Cardiac muscle cell (in vitro differentiated cells and primary cell): ENCODE data around the gene TWSG1. TPM values are rescaled to one million over a fixed set of nuclear protein-coding genes. Genes with fewer than 3 reads are reported as not detected.

Experiments used
- DNase-seq, 2 donors: peaks; one replicate each; pipeline versions ENCODE4 v3.0.0 to v3.0.0-alpha.2; 2010 to 2017; ENCODE audit warnings: low read depth in 1 of 2, low spot score in 1 of 2
- H3K27ac ChIP-seq: fragments of 200-600 bp; sonication (generic); 2 replicates; pipeline ENCODE4 v1.5.1; 2016
- H3K27me3 ChIP-seq: fragments of 200-600 bp; sonication (generic); 2 replicates; pipeline ENCODE4 v1.6.0; 2016; ENCODE audit warnings: control low read depth
- H3K36me3 ChIP-seq: fragments of 200-600 bp; sonication (generic); 2 replicates; pipeline ENCODE4 v1.5.1; 2016; ENCODE audit warnings: control low read depth
- H3K4me1 ChIP-seq: fragments of 200-600 bp; sonication (generic); 2 replicates; pipeline ENCODE4 v1.8.1; 2017; ENCODE audit warnings: low read depth, mild to moderate bottlenecking, mixed run types
- H3K4me3 ChIP-seq: fragments of 200-600 bp; sonication (generic); 2 replicates; pipeline ENCODE4 v1.5.1; 2016; ENCODE audit warnings: mild to moderate bottlenecking
- H3K9me3 ChIP-seq: fragments of 200-600 bp; sonication (generic); 2 replicates; pipeline ENCODE4 v1.5.1; 2017; ENCODE audit warnings: low read depth, mild to moderate bottlenecking, control low read depth
- CTCF ChIP-seq: IDR thresholded peaks from 2 replicates; pipeline ENCODE4 v1.5.1; 2012; ENCODE audit warnings: low read depth, mild to moderate bottlenecking, low read length
- polyA plus RNA-seq: library from polyadenylated mRNA; unstranded; fragments of >200 nt; fragmentation: Nextera tagmentation; extraction: Ambion mirVana; gene quantifications from 2 replicates; pipeline ENCODE4 v1.2.1, GENCODE V29; 2016
- total RNA-seq: library from RNA; depleted of rRNA; stranded (reverse); fragments of >200 nt; gene quantifications from 2 replicates; pipeline ENCODE4 v1.2.3, GENCODE V29; 2016

Gene TWSG1
- total and polyA plus RNA-seq, 2 experiments from 2014 or later, result 20.9 to 21.2 TPM

- DNase-seq, result no peak
- Histone ChIP-seq H3K27me3 (no peaks in the 10 kb centered on the region), H3K9me3 (no peaks in the 10 kb centered on the region), H3K36me3 (no peaks in the 10 kb centered on the region), H3K4me1 (no peaks in the 10 kb centered on the region), H3K4me3 (no peak overlapping the region), H3K27ac (no peak overlapping the region)
- TF ChIP-seq CTCF, result no peak
Observed at GRCh38 chr18:9354256-9354655, 19.7 kb downstream of the TWSG1 start.

- no peak overlapping the region for H3K4me3 ChIP-seq
Observed at GRCh38 chr18:9356976-9357375, 22.4 kb downstream of the TWSG1 start.

GRCh38 chr18:9359796-9360195 is 25.2 kb downstream of the TWSG1 start:
- H3K27ac ChIP-seq, result no peak overlapping the region
- H3K36me3 ChIP-seq, result no peaks in the 10 kb centered on the region
- no peaks in the 10 kb centered on the region for H3K4me1 ChIP-seq
- no peak for TF ChIP-seq CTCF
- DNase-seq, result no peak
- H3K9me3 ChIP-seq, result no peaks in the 10 kb centered on the region
- H3K4me3 ChIP-seq, result no peak overlapping the region
- no peaks in the 10 kb centered on the region for H3K27me3 ChIP-seq

More at GRCh38 chr18:9356976-9357375, 22.4 kb downstream of the TWSG1 start:
- Histone ChIP-seq H3K36me3 (no peaks in the 10 kb centered on the region), H3K27me3 (no peaks in the 10 kb centered on the region), H3K4me1 (no peaks in the 10 kb centered on the region), H3K27ac (no peak overlapping the region), H3K9me3 (no peaks in the 10 kb centered on the region)
- no peak for TF ChIP-seq CTCF
- DNase-seq, result peak in 1 of 2 donors; percentile 17

- Histone ChIP-seq H3K36me3 (no peaks in the 10 kb centered on the region), H3K27ac (no peak overlapping the region), H3K9me3 (no peaks in the 10 kb centered on the region), H3K4me3 (no peak overlapping the region), H3K27me3 (no peaks in the 10 kb centered on the region), H3K4me1 (no peaks in the 10 kb centered on the region)
- no peak for DNase-seq
- no peak for TF ChIP-seq CTCF
Observed at GRCh38 chr18:9361191-9361590, 26.6 kb downstream of the TWSG1 start.

- no peak for TF ChIP-seq CTCF
- Histone ChIP-seq H3K27ac (no peak overlapping the region), H3K36me3 (peaks cover 3% of the 10 kb centered on the region), H3K4me3 (no peak overlapping the region), H3K4me1 (no peaks in the 10 kb centered on the region), H3K9me3 (no peaks in the 10 kb centered on the region), H3K27me3 (no peaks in the 10 kb centered on the region)
- DNase-seq, result no peak
Observed at GRCh38 chr18:9362869-9363268, 28.3 kb downstream of the TWSG1 start.

GRCh38 chr18:9364242-9364641 is 29.7 kb downstream of the TWSG1 start:
- Histone ChIP-seq H3K27ac (no peak overlapping the region), H3K36me3 (peaks cover 3% of the 10 kb centered on the region), H3K4me3 (no peak overlapping the region), H3K9me3 (no peaks in the 10 kb centered on the region), H3K4me1 (no peaks in the 10 kb centered on the region), H3K27me3 (no peaks in the 10 kb centered on the region)
- no peak for DNase-seq
- no peak for TF ChIP-seq CTCF
